Dendritic cell treated with granulocyte-macrophage colony-stimulating factor and Interleukin-4, amounts not matched to agents 40 ng/mL and 50 ng/mL, for 4 days (primary cell): Measurements from ENCODE around the gene SLAIN2.
"Not testable (repeated sequence)": the region's sequence is repeated elsewhere in the genome, so short reads cannot be mapped to it uniquely, and the experiment has no call there.

Source experiments
- H3K27ac Mint-ChIP-seq: one replicate; pipeline ENCODE4 v1.8.0; 2022; ENCODE audit warnings: mild to moderate bottlenecking, mixed read lengths
- H3K27me3 Mint-ChIP-seq: one replicate; pipeline ENCODE4 v1.8.0; 2022; ENCODE audit warnings: mild to moderate bottlenecking, mixed read lengths
- H3K36me3 Mint-ChIP-seq: one replicate; pipeline ENCODE4 v1.8.0; 2022; ENCODE audit warnings: low read depth, mixed read lengths
- H3K4me1 Mint-ChIP-seq: one replicate; pipeline ENCODE4 v1.8.0; 2022; ENCODE audit warnings: low read depth, mixed read lengths
- H3K4me3 Mint-ChIP-seq: one replicate; pipeline ENCODE4 v1.8.0; 2022; ENCODE audit warnings: mild to moderate bottlenecking, moderate library complexity, mixed read lengths
- H3K9me3 Mint-ChIP-seq: one replicate; pipeline ENCODE4 v1.8.0; 2022; ENCODE audit warnings: mixed read lengths
- intact Hi-C: fragments of 100-400 bp; cut with micrococcal nuclease; formaldehyde crosslinking; loops from one replicate; pipeline ENCODE4 v1.15.0; 2022

SLAIN2 gene

GRCh38 chr4:48451656-48452055, 110.3 kb downstream of the SLAIN2 start:
- H3K36me3 Mint-ChIP-seq, intact Hi-C loops, H3K4me3 Mint-ChIP-seq, H3K4me1 Mint-ChIP-seq, H3K9me3 Mint-ChIP-seq, H3K27me3 Mint-ChIP-seq, H3K27ac Mint-ChIP-seq: not testable (repeated sequence)

DNA sequence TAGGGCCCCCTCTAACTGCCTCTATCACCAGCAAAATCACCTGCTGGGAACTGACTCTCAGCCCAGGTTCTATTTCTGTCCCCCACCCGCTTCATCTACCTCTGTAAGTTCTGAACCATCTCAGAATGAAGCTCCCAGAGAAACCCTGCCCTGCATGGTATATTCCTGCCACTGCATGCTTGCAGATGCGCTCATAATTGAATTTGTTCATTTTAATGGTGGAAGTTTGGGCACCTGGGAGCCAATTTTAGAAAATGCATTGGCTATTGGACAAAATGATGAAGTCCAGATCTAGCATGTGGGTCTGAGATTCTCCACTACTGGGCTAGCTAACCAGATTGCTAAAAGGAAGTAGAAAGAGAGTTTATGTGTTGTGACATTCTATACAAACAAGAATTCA, 113.3 kb downstream of the SLAIN2 start:
- no peaks in the 10 kb centered on the region for H3K4me1 Mint-ChIP-seq

GRCh38 chr4:48461000-48461399, 119.7 kb downstream of the SLAIN2 start:
- H3K27ac Mint-ChIP-seq, result no peak overlapping the region
- H3K9me3 Mint-ChIP-seq, result no peaks in the 10 kb centered on the region
- H3K27me3 Mint-ChIP-seq, result peaks cover 4% of the 10 kb centered on the region
- intact Hi-C loops, result no loop called here
- H3K4me1 Mint-ChIP-seq, result no peaks in the 10 kb centered on the region
- no peak overlapping the region for H3K4me3 Mint-ChIP-seq
- H3K36me3 Mint-ChIP-seq, result no peaks in the 10 kb centered on the region

More for the DNA sequence above, 113.3 kb downstream of the SLAIN2 start:
- no peak overlapping the region for H3K27ac Mint-ChIP-seq
- intact Hi-C loops, result no loop called here
- H3K4me3 Mint-ChIP-seq, result no peak overlapping the region
- no peaks in the 10 kb centered on the region for H3K36me3 Mint-ChIP-seq
- H3K9me3 Mint-ChIP-seq, result no peaks in the 10 kb centered on the region
- H3K27me3 Mint-ChIP-seq, result peaks cover 3% of the 10 kb centered on the region

DNA sequence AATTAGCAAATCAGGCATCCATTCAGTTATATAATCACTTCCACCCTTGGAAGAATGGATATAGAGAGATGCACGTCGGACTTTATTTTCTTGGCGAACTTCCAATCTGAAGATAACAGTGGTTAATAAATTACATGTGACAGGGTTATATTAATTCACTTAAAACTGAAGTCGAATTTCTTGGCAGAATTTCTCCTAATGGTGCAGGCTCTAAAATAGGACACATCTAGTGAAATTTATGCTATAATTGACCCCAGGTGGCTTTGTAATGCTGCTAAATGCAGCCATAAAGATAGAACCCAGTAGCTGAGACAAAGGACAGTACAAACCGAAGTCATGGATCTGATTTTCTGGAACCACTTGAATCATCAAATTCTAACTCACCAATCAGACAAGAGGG, 121.0 kb downstream of the SLAIN2 start:
- peaks cover 2% of the 10 kb centered on the region for H3K27me3 Mint-ChIP-seq
- H3K9me3 Mint-ChIP-seq, result no peaks in the 10 kb centered on the region
- H3K27ac Mint-ChIP-seq, result no peak overlapping the region
- no peaks in the 10 kb centered on the region for H3K4me1 Mint-ChIP-seq
- no peak overlapping the region for H3K4me3 Mint-ChIP-seq
- H3K36me3 Mint-ChIP-seq, result no peaks in the 10 kb centered on the region
- intact Hi-C loops, result no loop called here

GRCh38 chr4:48467442-48467841, 126.1 kb downstream of the SLAIN2 start:
- H3K27me3 Mint-ChIP-seq, result peaks cover 4% of the 10 kb centered on the region
- H3K36me3 Mint-ChIP-seq, result no peaks in the 10 kb centered on the region
- H3K9me3 Mint-ChIP-seq, result no peaks in the 10 kb centered on the region
- intact Hi-C loops, result no loop called here
- no peak overlapping the region for H3K27ac Mint-ChIP-seq
- no peak overlapping the region for H3K4me3 Mint-ChIP-seq
- H3K4me1 Mint-ChIP-seq, result no peaks in the 10 kb centered on the region

DNA sequence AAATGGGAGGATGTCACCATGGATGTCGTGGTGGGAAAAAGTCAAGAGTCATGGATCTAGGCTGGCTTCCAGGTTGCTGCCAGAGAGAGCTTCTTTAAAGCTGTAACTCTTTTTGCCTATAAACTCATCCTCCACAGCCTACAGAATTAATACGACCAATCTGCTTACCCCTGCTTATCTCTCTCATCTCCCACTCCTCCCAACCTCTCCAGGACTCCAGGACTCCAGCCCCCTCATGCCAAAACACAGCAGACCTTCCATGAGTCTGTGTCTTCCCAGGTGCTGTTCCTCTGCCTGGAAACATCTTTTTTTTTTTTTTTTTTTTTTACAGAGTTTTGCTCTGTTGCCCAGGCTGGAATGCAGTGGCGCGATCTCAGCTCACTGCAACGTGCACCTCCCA, 126.6 kb downstream of the SLAIN2 start:
- intact Hi-C loops, result no loop called here
- Mint-ChIP-seq H3K27ac (no peak overlapping the region), H3K9me3 (no peaks in the 10 kb centered on the region)

GRCh38 chr4:48470137-48470536, 128.8 kb downstream of the SLAIN2 start:
- Mint-ChIP-seq H3K4me3 (no peak overlapping the region), H3K9me3 (no peaks in the 10 kb centered on the region), H3K27ac (no peak overlapping the region), H3K27me3 (peaks cover 4% of the 10 kb centered on the region), H3K36me3 (no peaks in the 10 kb centered on the region), H3K4me1 (no peaks in the 10 kb centered on the region)
- intact Hi-C loops, result no loop called here

More for the DNA sequence above, 126.6 kb downstream of the SLAIN2 start:
- Mint-ChIP-seq H3K27me3 (peaks cover 4% of the 10 kb centered on the region), H3K4me3 (no peak overlapping the region), H3K4me1 (no peaks in the 10 kb centered on the region), H3K36me3 (no peaks in the 10 kb centered on the region)

DNA sequence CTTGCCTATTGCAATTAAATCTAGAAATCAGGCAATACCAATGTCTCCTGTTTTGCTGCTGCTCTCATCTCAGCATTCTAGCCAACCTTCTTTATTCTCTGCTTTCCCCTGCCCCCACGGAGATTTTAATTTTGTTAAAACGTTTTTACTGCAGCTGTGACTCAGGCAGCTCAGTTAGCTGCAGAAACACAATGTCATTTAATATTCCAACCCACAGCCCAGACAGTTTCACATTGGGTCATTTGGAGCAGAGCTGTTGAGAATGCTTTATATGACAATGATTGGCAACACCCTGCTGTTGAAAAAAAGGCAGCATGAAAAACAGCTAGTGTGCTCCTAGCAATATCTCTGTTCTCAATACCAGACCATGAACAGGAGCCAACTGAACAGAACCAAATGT, 129.2 kb downstream of the SLAIN2 start:
- Mint-ChIP-seq H3K27ac (no peak overlapping the region), H3K36me3 (no peaks in the 10 kb centered on the region), H3K27me3 (peaks cover 6% of the 10 kb centered on the region), H3K4me1 (no peaks in the 10 kb centered on the region), H3K9me3 (no peaks in the 10 kb centered on the region), H3K4me3 (no peak overlapping the region)
- intact Hi-C loops, result no loop called here

GRCh38 chr4:48472794-48473193, 131.5 kb downstream of the SLAIN2 start:
- no peak overlapping the region for H3K4me3 Mint-ChIP-seq
- no peak overlapping the region for H3K27ac Mint-ChIP-seq
- peaks cover 7% of the 10 kb centered on the region for H3K27me3 Mint-ChIP-seq
- H3K36me3 Mint-ChIP-seq, result no peaks in the 10 kb centered on the region
- no peaks in the 10 kb centered on the region for H3K9me3 Mint-ChIP-seq
- H3K4me1 Mint-ChIP-seq, result peaks cover 5% of the 10 kb centered on the region
- intact Hi-C loops, result no loop called here

DNA sequence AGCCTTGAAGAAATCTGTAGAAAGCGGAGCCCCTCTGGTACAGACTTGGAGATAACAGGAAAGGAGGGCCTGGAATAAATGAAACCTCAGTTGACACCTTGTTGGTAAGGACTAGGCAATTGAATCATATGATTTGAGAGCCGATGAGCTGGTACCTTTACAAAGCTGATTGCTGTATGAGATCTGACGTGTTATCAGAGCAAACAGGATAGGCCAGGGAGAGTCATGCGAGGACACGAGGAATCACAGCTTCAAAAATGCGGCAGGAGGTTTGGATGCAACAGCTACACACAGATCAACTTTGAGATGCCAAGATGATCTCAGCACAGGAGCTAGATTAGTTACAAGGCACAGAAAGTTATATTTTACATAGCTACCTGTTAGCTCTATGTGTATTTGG, 134.4 kb downstream of the SLAIN2 start:
- no peak overlapping the region for H3K27ac Mint-ChIP-seq
- intact Hi-C loops, result no loop called here
- H3K36me3 Mint-ChIP-seq, result no peaks in the 10 kb centered on the region
- H3K27me3 Mint-ChIP-seq, result peaks cover 10% of the 10 kb centered on the region
- H3K9me3 Mint-ChIP-seq, result no peaks in the 10 kb centered on the region
- H3K4me3 Mint-ChIP-seq, result no peak overlapping the region
- H3K4me1 Mint-ChIP-seq, result peaks cover 5% of the 10 kb centered on the region
